Measurements from ENCODE around the gene ZNF883. TPM values are rescaled to one million over a fixed set of nuclear protein-coding genes. Genes with fewer than 3 reads are reported as not detected.

ZNF883 gene
- total and polyA plus RNA-seq, 4 donors: 0.03 to 0.23 (median 0.10) TPM

DNA sequence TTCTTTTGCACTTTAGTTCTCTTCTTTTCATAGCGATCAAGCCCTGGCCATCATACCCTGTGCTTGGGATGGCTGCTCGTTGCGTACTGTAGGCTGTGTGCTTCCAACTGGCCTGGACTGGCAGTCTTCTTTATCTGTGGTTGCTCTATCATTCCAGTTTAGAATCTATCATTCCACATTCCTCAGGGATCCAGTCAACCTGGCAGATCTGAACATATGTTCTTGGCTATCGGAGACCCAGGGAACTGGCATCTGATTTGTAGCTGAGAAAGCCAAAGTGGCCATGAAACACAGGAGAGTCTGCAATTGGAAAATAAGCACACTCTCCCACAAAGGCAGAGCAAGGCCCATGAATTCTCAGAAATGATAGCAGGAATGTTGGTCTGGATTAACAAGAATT, 98.7 kb downstream of the ZNF883 start:
- no peak for DNase-seq (ENCODE audit: low spot score)
- H3K27ac ChIP-seq (ENCODE audit: low read depth in 1 of 2, low read length in 2 of 2): no peak overlapping the region
- no peak for TF ChIP-seq REST (IDR thresholded peaks at IDR 0.05)
- TF ChIP-seq, protein P1, sequence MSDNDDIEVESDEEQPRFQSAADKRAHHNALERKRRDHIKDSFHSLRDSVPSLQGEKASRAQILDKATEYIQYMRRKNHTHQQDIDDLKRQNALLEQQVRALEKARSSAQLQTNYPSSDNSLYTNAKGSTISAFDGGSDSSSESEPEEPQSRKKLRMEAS (IDR thresholded peaks at IDR 0.05): no peak
- TF ChIP-seq RAD21 (IDR thresholded peaks at IDR 0.05): no peak
- no peak for TF ChIP-seq TAF1 (conservative IDR thresholded peaks at IDR 0.05)
- TF ChIP-seq FOXA1 (IDR thresholded peaks at IDR 0.05): no peak
- no peak for TF ChIP-seq NR2F2 (IDR thresholded peaks at IDR 0.05)
- TF ChIP-seq YY1 (IDR thresholded peaks at IDR 0.05): no peak

GRCh38 chr9:112912636-112913035, 99.4 kb downstream of the ZNF883 start:
- Histone ChIP-seq H3K4me3 (ENCODE audit: low read depth in 1 of 3, low read length in 3 of 3) (no peak overlapping the region), H3K9me3 (ENCODE audit: control insufficient read depth in 4 of 4, low read length in 3 of 4) (no peaks in the 10 kb centered on the region), H3K27me3 (ENCODE audit: control insufficient read depth in 4 of 4, insufficient read depth in 4 of 4, low read length in 3 of 4) (no peaks in the 10 kb centered on the region), H3K36me3 (ENCODE audit: control insufficient read depth in 4 of 4, insufficient read depth in 3 of 4, low read depth in 1 of 4, low read length in 3 of 4) (no peaks in the 10 kb centered on the region), H3K27ac (ENCODE audit: low read depth in 1 of 2, low read length in 2 of 2) (no peak overlapping the region), H3K9ac (ENCODE audit: low read depth in 1 of 2, low read length in 2 of 2) (no peak overlapping the region), H3K4me1 (ENCODE audit: control insufficient read depth in 4 of 4, insufficient read depth in 4 of 4, low read length in 3 of 4) (no peaks in the 10 kb centered on the region)
- DNase-seq (ENCODE audit: low spot score): no peak
- TF ChIP-seq JUND (IDR thresholded peaks at IDR 0.05) (no peak), GABPA (IDR thresholded peaks at IDR 0.05 in 1 of 2, conservative IDR thresholded peaks at IDR 0.05 in 1 of 2) (no peak), FOXA2 (IDR thresholded peaks at IDR 0.05) (no peak), TAF1 (conservative IDR thresholded peaks at IDR 0.05) (no peak), YY1 (IDR thresholded peaks at IDR 0.05) (no peak)
- WGBS: 92% methylated on average over 3 of the region's 3 CpGs

More for the DNA sequence above, 98.7 kb downstream of the ZNF883 start:
- no peak overlapping the region for H3K9ac ChIP-seq (ENCODE audit: low read depth in 1 of 2, low read length in 2 of 2)
- H3K9me3 ChIP-seq (ENCODE audit: control insufficient read depth in 4 of 4, low read length in 3 of 4): no peaks in the 10 kb centered on the region
- H3K4me1 ChIP-seq (ENCODE audit: control insufficient read depth in 4 of 4, insufficient read depth in 4 of 4, low read length in 3 of 4): no peaks in the 10 kb centered on the region
- 94% methylated on average over 4 of the region's 4 CpGs for WGBS
- no peaks in the 10 kb centered on the region for H3K36me3 ChIP-seq (ENCODE audit: control insufficient read depth in 4 of 4, insufficient read depth in 3 of 4, low read depth in 1 of 4, low read length in 3 of 4)
- peaks cover 0 to 4% (median 0%) of the 10 kb centered on the region in 4 donors for H3K27me3 ChIP-seq (ENCODE audit: control insufficient read depth in 4 of 4, insufficient read depth in 4 of 4, low read length in 3 of 4)
- H3K4me3 ChIP-seq (ENCODE audit: low read depth in 1 of 3, low read length in 3 of 3): no peak overlapping the region

DNA sequence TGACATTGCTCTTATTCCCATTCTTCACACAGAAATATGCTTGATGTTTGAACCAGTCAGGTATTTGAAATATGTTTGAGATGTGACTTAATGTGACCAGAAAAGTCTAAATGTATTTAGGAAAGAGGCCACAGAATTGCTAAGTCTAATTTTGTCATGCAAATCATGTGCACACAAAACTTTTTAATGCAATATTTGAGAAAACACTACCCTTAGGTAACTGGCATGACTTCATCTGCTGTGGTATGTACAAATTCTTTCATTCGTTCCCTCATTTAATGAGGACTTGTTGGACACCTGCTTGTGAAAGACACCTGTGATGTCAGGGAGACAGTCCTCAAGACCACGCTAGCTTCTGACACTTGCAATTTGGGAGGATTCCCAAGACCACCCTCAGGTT, 100.3 kb downstream of the ZNF883 start:
- Histone ChIP-seq H3K27me3 (ENCODE audit: control insufficient read depth in 4 of 4, insufficient read depth in 4 of 4, low read length in 3 of 4) (no peaks in the 10 kb centered on the region), H3K9ac (ENCODE audit: low read depth in 1 of 2, low read length in 2 of 2) (no peak overlapping the region), H3K27ac (ENCODE audit: low read depth in 1 of 2, low read length in 2 of 2) (no peak overlapping the region), H3K9me3 (ENCODE audit: control insufficient read depth in 4 of 4, low read length in 3 of 4) (no peaks in the 10 kb centered on the region), H3K4me1 (ENCODE audit: control insufficient read depth in 4 of 4, insufficient read depth in 4 of 4, low read length in 3 of 4) (no peaks in the 10 kb centered on the region), H3K36me3 (ENCODE audit: control insufficient read depth in 4 of 4, insufficient read depth in 3 of 4, low read depth in 1 of 4, low read length in 3 of 4) (no peaks in the 10 kb centered on the region), H3K4me3 (ENCODE audit: low read depth in 1 of 3, low read length in 3 of 3) (no peak overlapping the region)
- WGBS: 85% methylated on average over 2 of the region's 2 CpGs
- no peak for DNase-seq (ENCODE audit: low spot score)
- TF ChIP-seq, protein P1 (IDR thresholded peaks at IDR 0.05): no peak
- TF ChIP-seq FOXA1 (IDR thresholded peaks at IDR 0.05): no peak
- TF ChIP-seq YY1 (IDR thresholded peaks at IDR 0.05): no peak
- TF ChIP-seq HNF4G (IDR thresholded peaks at IDR 0.05): no peak
- TF ChIP-seq JUND (IDR thresholded peaks at IDR 0.05): no peak
- TF ChIP-seq NR2F2 (IDR thresholded peaks at IDR 0.05): no peak
- no peak for TF ChIP-seq ZBTB33 (IDR thresholded peaks at IDR 0.05)
- no peak for TF ChIP-seq FOXA2 (IDR thresholded peaks at IDR 0.05)
- no peak for TF ChIP-seq SP1 (IDR thresholded peaks at IDR 0.05)
- no peak for TF ChIP-seq HNF4A (conservative IDR thresholded peaks at IDR 0.05)
- TF ChIP-seq EGR1 (IDR thresholded peaks at IDR 0.05; ENCODE audit: low read depth in 2 of 2): no peak
